MV-4-11 (cell line): ENCODE results near the gene ZNF827.

ENCODE experiments used
- DNase-seq: peaks from one replicate; lab custom pipeline; 2025; lab: John Stamatoyannopoulos, UW

ZNF827 gene

DNA sequence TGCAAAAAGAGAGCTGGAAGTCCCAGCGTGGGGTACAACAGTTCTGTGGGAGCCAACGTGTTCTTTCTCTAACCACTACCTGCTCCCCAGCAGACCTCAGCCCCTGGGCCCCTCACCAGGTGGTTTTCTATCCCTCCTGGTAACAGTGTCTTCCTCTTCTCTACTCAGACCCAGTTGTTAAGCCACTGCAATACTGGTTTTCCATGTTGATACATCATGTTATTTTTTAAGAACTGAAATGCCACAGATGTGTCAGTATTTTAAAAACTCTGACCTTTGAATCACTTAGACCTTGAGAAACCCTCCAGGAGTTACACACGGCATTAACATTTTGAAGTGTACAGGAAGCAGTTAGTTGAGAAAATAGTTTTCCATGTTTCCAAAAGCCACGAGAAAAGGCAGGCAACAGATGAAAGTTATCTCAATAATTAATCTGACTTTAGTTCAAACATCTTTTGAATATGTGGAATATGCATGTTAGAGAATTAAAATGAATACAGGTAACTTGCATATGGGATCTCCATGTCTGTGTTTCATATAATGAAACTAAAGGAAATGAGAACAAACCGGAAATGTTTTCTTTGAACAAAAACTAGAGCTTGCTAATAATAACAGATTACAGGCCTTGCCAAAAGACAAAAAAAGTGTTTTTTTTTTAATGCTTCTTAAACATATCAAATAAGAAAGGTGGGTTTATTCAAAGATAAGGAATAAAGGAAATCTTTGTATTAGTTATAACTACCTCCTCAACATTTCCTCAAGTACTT, 108.8 kb downstream of the ZNF827 start:
- DNase-seq = no peak

DNA sequence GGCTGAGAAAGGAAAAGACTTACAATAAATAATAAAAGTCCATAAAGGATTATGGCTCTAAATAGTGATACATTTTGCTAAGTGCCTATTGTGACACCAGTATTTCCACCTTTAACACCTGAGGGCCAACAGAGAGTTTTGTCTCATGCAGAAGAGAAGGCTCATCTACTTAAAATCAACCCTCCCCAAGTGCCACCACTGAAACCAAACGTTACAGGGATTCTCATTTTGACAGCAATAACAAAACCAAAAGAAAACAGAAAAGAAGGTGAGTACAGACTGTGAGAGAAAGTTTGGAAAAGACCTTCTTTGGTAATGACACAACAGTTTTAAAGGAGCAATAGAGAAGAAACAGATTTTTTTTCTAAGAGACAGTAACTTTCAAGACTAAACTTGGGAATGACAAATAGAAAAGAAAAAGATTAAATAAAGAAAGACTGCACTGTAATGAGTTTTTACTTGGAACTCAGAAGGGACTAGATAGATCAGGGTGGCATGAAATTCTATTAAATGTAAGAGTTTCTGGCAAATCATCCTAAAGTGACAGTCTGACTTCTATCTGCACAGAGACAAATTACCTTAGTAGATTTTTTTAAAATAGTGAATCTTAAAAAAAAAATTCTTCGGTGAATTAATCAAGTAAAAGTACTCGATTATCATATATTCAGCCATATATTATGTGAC, 109.7 kb downstream of the ZNF827 start:
- DNase-seq = no peak

DNA sequence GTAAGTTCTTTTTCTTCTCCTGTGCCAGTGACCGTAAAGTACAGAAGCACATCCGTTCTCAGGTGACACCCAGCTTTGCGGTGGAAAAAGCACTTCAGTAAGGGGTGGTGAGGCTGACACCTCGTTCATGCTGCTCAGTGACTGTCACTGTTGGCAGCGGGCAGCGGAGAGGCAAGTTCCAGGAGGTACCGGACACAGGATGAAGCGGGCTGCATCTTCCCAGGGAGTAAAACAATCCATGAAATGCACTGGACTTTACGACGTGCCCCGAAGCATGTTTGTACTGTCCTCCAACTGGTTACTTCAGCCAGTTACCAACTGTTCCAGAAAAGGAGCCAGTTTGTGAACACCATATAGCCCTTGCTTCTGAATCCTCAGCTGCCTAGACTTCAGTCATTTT, 110.7 kb downstream of the ZNF827 start:
- no peak for DNase-seq

DNA sequence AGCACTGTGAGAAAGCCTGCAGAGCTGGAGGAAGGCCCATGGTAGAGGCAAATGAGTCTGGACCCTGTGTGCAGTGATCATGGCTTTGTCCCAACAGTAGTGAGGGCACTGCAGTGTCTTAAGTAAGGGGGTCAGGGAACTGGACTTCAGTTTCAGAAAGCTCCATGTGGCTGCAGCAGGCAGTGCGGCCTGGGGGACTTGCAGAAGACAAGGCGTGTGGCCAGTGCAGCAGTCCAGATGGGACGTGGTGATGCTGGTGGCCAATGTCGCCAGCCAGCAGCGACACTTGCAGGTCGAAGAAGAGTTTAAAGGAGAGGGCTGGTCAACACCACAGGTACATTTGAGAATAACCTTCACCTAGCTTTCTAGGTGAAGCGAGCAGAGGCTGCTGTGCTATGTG, 113.4 kb downstream of the ZNF827 start:
- no peak for DNase-seq

DNA sequence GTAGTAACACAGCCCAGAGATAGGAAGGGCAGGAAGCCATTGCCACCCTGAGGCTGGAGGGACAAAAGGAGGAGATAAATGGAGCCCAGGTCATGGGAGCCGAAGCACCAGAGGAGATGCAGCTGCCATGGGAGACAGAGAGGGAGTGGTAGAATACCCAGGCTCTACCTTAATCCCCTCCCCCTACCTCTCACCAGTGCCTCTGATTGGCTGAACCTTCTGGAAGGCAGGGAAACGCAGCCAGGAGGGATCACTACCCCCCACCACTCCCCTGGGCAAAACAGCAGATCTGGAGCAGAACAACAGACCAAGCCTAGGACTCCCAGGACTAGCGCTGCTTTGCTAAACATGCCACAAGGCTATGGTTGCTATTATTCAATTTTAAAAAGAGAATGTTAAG, 114.2 kb downstream of the ZNF827 start:
- DNase-seq = no peak

DNA sequence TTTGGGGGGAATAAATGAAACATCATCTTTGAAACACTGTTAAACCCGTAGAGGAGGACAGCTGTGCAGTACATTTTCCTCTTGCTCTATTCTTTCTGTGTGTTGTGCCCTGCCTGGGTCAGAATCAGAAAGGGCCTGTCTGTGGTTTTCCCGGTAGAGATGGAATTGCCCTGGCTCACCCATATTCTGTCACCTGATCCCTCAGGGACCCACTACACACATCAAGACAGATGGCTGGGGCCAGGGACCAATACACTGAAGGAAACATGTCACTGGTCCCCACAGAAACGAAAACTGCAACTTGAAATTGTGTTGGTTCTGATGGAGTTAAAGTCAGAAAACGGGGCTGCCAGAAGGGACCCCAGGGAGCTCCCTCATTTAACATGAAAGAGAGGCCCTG, 114.9 kb downstream of the ZNF827 start:
- no peak for DNase-seq

DNA sequence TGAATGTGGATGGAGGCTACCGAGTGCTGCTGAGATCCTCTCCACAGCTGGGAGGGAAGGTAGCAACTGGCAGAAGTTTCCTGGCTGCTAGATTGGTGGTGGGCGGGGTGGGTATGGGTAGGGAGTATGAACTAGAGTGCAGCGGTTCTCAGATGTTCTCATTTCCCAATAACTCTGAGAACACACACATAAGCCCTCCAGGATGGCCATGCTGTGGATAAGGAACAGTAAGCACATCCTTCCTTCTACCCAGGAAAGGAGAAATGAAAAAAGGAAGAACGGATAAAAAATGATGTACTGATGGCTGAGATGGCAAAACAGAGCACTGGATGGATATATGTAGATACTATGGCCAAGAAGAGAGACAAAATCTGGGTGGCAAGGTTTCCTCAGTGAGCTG, 116.0 kb downstream of the ZNF827 start:
- DNase-seq = peak; percentile 85

DNA sequence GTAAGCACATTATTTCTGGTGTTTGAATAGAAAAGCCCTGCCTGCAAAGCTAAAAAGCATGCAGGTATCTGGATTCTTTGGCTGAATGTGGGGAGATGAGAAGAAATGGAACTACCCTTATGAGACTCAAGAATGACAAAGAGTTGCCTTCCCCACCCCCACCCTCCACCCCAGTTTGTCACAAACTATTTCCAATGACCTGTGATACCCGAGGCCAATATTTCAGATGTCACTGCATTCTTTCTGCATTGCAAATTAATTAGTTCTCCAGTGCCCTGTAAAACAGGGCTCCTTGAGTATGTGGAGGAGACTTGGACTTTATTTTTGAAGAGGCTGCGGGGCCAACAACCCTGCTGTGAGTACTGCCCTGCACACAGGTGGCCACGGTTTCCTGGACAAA, 116.4 kb downstream of the ZNF827 start:
- DNase-seq = no peak

DNA sequence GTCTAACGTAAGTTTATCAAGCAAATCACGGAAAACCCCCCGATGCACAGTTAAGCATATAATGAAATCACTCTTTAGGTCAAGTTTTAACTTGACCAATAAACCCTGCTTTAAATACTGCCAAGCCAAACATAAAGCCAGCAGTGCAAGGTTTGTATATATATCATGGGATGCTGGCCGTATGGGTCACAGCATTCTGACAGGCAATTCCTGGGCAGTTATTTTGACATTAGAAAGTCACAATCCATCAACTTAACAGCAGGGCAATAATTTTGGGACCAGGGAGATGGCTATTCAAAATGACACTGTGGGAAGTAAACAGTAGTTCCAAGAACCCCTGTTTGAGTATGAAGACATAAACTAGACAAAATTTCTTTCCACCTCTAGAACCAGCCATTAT, 116.9 kb downstream of the ZNF827 start:
- no peak for DNase-seq

DNA sequence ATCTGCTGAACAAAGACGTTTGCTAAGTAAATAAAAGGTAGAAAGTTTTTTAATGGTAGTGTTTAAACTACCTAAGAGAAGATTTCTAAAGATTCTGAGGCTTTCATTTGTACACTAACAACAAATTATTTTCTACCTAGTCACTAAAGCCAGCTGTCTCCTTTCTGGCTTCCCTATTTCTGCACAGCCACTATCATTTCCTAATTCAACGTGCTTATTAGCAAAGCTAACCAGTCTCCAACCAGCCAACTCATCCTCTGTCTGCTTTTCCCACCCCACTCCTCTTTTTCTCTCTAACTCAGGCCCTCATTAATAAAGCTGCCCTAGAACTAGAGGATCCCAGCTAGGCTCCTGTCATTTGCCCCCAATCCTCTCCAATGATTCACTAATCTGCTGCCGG, 118.2 kb downstream of the ZNF827 start:
- peak; percentile 46 for DNase-seq

DNA sequence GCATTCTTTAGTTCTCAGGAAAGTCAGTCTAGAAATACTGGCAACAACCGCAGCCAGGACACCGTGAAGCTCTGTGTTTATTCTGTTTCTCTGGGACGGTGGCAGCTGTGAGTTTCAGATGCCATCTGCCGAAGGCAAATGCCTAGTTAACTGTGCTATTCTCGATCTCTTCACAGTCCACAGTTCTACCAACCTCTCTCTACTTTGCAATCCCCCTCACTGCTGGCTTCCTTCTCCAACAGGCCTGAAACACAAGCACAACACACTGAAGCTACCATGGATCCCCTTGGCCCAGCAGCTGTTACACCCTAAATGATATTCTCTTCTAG, 118.8 kb downstream of the ZNF827 start:
- no peak for DNase-seq

DNA sequence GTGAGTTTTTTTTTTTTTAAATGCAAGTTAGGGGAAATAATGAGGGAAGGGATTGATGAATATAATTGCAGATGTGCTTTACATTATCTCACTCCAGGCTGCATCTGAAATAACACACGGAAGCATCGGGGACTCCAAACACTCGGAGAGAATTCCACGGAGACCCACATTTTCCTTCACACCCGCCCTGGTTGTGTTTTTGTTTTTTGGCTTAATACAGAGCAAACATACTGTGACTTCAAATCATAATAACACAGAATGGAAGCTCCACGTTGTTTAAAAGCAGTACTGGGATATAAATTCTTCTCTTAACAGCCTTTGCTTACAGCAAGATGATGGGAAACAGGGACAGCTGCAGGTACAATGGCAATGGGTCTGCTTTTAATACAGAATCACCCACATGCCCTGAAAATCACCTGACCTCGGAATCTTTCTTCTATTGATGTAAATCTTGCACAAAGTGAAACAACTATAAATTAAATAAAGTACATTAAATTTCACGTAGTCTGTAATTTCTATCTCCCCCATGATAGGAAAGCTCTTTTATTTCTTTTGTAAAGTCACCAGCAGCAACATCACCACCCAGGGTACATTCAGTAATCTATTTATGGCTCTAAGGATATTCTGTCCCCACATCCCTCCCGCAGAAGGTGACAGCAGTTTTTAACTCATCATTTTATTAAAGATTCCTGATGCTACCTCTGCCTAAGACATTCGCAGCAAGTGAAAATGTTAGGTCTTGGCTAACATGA, 119.3 kb downstream of the ZNF827 start:
- DNase-seq = no peak

DNA sequence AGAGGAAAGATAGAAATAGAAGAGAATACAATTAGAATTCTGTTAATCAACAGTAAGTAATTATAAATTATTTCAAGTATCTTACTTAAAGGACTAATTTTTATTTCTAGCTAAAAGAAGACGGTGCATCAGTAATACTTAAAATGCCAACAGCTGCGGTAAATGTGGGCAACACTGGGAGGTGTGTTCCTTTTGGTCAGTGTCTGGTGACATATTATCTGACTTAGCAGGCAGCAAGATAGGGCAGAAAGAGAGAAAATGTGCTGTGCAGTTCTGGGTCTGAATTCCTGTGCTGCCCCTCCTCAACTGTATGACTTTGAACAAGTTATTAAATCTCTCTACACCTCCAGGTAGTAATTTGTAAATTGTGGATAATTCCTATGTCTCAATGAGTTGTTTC, 120.6 kb downstream of the ZNF827 start:
- no peak for DNase-seq

DNA sequence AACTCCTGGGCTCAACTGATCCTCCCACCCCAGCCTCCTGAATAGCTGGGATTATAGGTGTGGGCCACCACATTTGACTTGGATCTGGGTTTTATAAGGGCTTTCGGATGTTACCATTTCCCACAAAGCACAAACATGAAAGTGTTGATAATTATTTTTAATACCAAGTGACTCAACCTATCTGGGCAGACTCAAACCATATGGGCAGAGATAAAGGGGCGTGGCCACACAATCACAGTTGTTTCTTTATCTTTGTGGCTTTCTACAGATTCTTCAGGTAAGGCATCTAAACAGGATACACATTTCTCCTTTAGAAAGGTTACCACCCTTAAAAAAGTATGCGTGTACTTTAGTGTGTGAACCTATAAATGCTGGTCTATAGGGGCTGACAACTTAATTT, 122.5 kb downstream of the ZNF827 start:
- DNase-seq = no peak

DNA sequence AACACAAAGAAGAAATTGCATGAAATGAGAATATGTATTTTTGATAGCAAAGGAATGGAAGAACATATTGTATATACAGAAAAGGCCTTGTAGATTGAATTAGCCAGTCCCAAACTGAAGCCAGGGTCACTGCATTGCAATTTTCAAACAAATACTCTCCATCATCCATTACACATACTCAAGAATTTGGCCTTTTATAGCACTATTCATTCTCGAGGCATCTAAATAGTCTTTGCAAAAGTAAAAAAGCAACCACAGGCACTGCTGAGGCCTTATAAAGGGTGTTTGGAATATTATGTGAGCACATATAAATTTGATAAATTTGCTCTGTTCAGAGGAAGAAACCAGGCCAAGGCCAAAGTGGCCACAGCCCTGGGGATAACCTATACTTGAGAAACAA, 123.0 kb downstream of the ZNF827 start:
- DNase-seq = no peak

DNA sequence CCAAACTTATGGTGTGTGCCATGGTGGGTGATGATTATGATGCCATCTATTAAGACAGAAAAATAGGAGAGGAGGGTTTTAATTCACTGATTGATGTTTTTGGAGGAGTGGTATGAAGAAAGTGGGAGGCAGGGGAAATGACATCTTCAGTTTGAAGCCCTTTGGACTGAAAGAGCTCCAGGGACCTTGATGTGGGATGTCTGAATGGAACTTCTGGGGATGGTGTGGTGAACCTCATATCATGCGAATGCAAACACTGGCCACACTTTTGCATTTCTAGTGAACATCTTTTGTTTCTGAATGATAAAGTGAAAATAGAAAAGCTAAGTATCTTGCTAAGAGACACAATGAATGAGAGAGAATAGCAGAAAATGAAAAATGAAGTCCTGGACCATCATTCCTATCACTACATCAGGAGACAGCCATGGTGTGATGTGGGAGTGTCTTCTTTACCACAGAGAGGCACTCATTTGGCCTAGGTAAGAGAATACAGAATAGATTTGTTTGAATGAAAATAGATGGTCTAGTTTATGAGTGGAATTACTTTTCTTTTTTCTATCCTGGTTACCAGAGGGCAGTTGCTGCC, 123.5 kb downstream of the ZNF827 start:
- no peak for DNase-seq

DNA sequence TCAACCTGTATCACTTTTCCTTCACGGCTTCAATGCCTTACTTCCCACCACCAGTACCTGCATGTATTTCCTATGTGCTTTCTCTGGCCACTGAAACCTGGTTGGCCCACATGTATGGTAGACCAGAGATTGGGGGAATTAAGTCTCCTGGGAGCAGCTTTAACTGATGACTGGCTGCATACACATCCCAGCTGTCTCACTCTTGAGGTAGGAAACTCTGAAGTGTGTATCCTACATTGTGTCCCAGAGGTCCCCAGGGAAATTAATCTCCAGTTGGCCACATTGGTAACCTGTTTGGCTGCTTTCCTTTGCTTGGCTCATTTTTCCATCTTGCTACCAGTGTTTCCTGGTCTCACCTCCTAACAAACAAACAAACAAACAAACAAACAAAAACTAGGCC, 124.4 kb downstream of the ZNF827 start:
- DNase-seq = no peak

DNA sequence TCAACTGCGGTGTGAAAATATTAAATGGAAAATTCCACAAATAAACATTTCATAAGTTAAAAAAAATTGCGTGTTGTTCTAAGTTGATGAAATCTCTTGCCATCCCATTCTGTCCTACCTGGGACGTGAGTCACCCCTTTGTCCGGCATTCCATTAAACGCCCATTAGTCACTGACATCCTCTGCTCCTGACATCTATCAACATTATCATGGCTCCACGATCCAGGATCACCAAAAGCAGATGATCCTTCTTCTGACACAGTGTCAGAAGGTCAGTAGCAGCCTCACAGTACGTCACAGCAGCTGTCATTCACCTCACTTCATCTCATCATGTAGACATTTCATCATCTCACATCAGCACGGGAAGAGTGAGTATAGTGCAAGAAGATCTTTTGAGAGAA, 125.7 kb downstream of the ZNF827 start:
- DNase-seq = no peak

DNA sequence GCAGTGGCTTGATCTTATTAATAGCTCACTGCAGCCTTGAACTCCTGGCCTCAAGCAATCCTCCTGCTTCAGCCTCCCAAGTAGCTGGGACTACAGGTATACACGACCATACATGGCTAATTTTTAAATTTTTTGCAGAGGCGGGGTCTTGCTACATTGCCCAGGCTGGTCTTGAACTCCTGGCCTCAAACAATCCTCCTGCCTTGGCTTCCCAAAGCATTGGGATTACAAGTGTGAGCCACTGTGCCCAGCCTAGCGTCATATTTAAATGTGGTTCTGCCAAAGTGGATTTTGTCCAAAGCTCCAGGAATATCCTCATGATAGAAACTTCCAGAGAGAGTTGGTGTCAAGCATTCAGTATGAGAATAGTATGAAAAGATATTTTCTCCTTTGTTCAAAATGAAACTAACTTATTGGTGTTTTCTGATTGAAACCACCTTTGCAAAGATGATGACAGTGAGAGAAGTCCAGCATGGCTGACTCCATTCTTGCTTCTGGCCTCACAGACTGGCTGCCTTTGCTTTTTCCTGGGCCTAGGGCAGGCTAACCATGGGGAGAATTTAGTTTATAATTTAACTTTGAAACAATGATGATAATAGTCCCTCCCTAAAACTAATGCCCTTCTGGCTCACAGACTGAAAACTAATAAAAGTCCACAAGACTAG, 129.6 kb downstream of the ZNF827 start:
- DNase-seq = no peak

DNA sequence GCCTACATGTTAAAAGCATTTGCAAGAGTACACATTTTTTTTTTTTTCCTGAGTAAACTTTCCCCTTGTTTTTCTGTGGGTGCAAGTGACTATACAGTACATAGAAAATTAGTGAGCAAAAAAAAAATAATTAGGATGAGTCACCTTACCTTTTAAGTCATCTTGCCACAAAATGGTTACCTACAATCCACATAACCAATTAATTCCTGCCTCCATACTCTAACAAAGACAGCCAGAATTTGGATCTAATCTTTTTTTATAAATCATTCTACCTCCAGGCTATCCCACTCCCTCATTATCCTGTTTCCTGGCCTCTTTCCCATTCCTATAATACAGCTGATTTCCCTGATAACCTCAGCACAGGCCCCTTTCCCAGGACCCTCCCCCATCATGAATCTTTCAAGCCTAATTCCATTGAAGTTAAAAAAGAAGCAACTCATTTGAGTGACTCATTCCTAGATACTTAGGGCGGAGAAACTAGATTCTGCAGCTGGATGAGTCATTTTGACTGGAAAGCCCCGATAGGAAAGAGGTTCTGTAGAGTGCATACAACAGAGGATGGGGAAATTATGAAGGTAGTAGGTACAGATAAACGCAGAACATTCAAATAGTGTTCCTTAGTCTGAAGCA, 130.5 kb downstream of the ZNF827 start:
- peak; percentile 54 for DNase-seq

DNA sequence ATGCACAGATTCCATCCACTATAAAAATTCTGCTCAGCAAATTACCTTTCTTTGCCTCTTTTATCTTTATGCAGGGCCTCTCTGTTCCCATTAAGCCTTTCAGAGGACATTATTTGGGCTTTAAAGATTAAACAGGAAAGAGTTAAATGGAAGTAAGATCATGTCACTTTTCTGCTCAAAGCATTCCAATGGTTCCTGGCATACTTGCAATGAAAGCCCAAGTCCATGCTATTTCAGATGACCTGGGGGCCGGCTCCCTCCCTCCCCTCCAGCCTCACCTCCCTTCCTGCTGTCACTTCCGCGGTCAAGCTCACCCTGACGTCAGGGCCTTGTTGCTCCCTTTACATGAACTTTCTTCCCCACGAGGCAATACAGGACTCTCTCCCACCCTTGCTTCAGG, 133.1 kb downstream of the ZNF827 start:
- no peak for DNase-seq

DNA sequence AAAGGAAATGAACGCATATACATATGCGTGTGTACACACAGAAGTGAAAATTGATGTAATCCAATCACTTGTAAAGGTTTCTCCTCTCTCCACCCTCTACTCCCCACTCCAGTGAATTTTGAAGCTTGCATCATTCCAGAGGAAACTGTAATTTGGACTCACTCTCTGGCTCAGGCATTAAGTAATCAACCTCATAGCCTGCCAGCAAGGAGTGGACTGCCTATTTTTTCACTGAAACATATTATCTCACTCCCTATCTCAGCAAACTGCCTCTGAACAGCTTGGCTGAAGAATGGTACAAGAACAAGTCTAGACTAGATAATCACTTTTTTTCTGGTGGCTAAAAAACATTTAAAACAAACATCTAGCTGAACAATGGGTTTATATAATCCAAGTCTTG, 134.5 kb downstream of the ZNF827 start:
- peak; percentile 17 for DNase-seq
